HFFc6 (cell line): Measurements from ENCODE around the gene FAAH. TPM values are rescaled to one million over a fixed set of nuclear protein-coding genes. Genes with fewer than 3 reads are reported as not detected.

Source experiments
- DNase-seq: peaks from one replicate; pipeline ENCODE4 v3.0.0-alpha.2; 2018
- H3K27ac Mint-ChIP-seq: 2 replicates; pipeline ENCODE4 v1.8.0; 2020; ENCODE audit warnings: mild to moderate bottlenecking, mixed read lengths
- H3K27me3 Mint-ChIP-seq: 2 replicates; pipeline ENCODE4 v1.8.0; 2021; ENCODE audit warnings: mild to moderate bottlenecking, moderate library complexity, mixed read lengths; ENCODE audit not compliant: insufficient read depth
- H3K36me3 Mint-ChIP-seq: 2 replicates; pipeline ENCODE4 v1.8.0; 2021; ENCODE audit warnings: low read depth, mixed read lengths
- H3K4me1 Mint-ChIP-seq: 2 replicates; pipeline ENCODE4 v1.8.0; 2020; ENCODE audit warnings: low read depth, mixed read lengths
- H3K4me3 Mint-ChIP-seq: 2 replicates; pipeline ENCODE4 v1.8.0; 2020; ENCODE audit warnings: mild to moderate bottlenecking, moderate library complexity, mixed read lengths
- H3K9me3 Mint-ChIP-seq: 2 replicates; pipeline ENCODE4 v1.8.0; 2020; ENCODE audit warnings: mild to moderate bottlenecking, mixed read lengths
- total RNA-seq, 6 experiments: library from RNA; stranded (reverse); fragmentation: NEBNext Ultra II Directional; extraction: Animal tissue kit (Norgen Biotek cat#: 25700); gene quantifications; 2 replicates in 1 of 6; 3 replicates in 5 of 6; pipeline ENCODE4 v1.2.3, GENCODE V29; 2021
- TF ChIP-seq, protein P1 (sequence below): fragments of 200-600 bp; sonication (generic); IDR thresholded peaks from 2 replicates; pipeline ENCODE4 v1.5.0; 2021; ENCODE audit warnings: antibody characterized with exemption, mild to moderate bottlenecking

FAAH gene
- total RNA-seq, 6 experiments from 2014 or later: 0.17 to 0.75 (median 0.21) TPM

GRCh38 chr1:46461809-46462448 is 67.8 kb downstream of the FAAH start:
- Mint-ChIP-seq H3K4me3 (no peak overlapping the region), H3K4me1 (peaks cover 12% of the 10 kb centered on the region), H3K9me3 (no peaks in the 10 kb centered on the region), H3K36me3 (no peaks in the 10 kb centered on the region), H3K27me3 (peaks cover 51% of the 10 kb centered on the region), H3K27ac (no peak overlapping the region)
- no peak for DNase-seq
- TF ChIP-seq, protein P1, sequence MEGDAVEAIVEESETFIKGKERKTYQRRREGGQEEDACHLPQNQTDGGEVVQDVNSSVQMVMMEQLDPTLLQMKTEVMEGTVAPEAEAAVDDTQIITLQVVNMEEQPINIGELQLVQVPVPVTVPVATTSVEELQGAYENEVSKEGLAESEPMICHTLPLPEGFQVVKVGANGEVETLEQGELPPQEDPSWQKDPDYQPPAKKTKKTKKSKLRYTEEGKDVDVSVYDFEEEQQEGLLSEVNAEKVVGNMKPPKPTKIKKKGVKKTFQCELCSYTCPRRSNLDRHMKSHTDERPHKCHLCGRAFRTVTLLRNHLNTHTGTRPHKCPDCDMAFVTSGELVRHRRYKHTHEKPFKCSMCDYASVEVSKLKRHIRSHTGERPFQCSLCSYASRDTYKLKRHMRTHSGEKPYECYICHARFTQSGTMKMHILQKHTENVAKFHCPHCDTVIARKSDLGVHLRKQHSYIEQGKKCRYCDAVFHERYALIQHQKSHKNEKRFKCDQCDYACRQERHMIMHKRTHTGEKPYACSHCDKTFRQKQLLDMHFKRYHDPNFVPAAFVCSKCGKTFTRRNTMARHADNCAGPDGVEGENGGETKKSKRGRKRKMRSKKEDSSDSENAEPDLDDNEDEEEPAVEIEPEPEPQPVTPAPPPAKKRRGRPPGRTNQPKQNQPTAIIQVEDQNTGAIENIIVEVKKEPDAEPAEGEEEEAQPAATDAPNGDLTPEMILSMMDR: no peak

Other genes starting within 250 kb of the FAAH start
- 1 to 10 TPM in 3 of 6 experiments, under 1 TPM in 3; 0.80 to 1.9 (median 1.1) TPM for gene TSPAN1, start 219.2 kb upstream of the FAAH start, total RNA-seq
- not detected for gene P3R3URF, start 217.8 kb upstream of the FAAH start, total RNA-seq
- gene POMGNT1, start 195.9 kb upstream of the FAAH start, total RNA-seq: 100 to 1,000 TPM; 103 to 125 (median 119) TPM
- gene LURAP1, start 191.0 kb upstream of the FAAH start, total RNA-seq: 1 to 10 TPM; 2.2 to 4.7 (median 3.9) TPM
- 10 to 100 TPM in 1 of 6 experiments, 1 to 10 TPM in 5; 3.8 to 10.9 (median 8.3) TPM for gene RAD54L, start 146.6 kb upstream of the FAAH start, total RNA-seq
- gene LRRC41, start 90.7 kb upstream of the FAAH start, total RNA-seq: 100 to 1,000 TPM in 4 of 6 experiments, 10 to 100 TPM in 2; 93.9 to 118 (median 104) TPM
- gene UQCRH, start 90.6 kb upstream of the FAAH start, total RNA-seq: 100 to 1,000 TPM; 211 to 274 (median 260) TPM
- 10 to 100 TPM; 14.8 to 17.2 (median 16.7) TPM for gene NSUN4, start 53.5 kb upstream of the FAAH start, total RNA-seq
- gene DMBX1, start 95.5 kb downstream of the FAAH start, total RNA-seq: not detected
- not detected for gene KNCN, start 157.3 kb downstream of the FAAH start, total RNA-seq
- gene MKNK1, start 210.0 kb downstream of the FAAH start, total RNA-seq: 10 to 100 TPM; 18.0 to 24.3 (median 22.3) TPM
- 1 to 10 TPM; 6.3 to 8.5 (median 7.2) TPM for gene MOB3C, start 222.5 kb downstream of the FAAH start, total RNA-seq